ENCODE measurements around the gene NKAIN2. TPM values are rescaled to one million over a fixed set of nuclear protein-coding genes. Genes with fewer than 3 reads are reported as not detected.
"Not testable (repeated sequence)": the region's sequence is repeated elsewhere in the genome, so short reads cannot be mapped to it uniquely, and the experiment has no call there.

The NKAIN2 gene
- total RNA-seq, 2 experiments from 2014 or later, result not detected

DNA sequence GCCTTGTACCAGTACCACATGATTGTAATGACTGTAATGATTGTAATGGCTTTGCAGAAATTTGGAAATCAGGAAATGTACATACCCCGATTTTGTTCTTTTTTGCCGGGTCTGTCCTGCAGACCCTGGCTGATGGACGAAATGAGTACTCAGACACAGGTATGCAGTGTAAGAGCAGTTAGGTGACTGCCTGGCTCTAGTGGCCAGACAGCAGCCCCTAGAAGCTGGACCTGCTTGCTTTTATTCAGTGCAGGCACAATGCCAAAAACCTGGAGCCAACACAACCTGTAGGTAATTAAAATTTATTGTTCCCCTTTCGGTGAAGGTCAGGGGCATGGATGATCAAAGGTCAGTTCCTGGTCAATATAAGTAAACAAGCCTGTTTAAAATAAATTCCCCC, 346.0 kb downstream of the NKAIN2 start:
- Mint-ChIP-seq H3K4me1 (no peaks in the 10 kb centered on the region), H3K9me3 (no peaks in the 10 kb centered on the region), H3K27ac (no peak overlapping the region), H3K27me3 (no peaks in the 10 kb centered on the region), H3K36me3 (no peaks in the 10 kb centered on the region), H3K4me3 (no peak overlapping the region)
- DNase-seq, result no peak

- H3K36me3 Mint-ChIP-seq, result no peaks in the 10 kb centered on the region
- no peak for DNase-seq
- H3K4me1 Mint-ChIP-seq, result no peaks in the 10 kb centered on the region
- H3K27ac Mint-ChIP-seq, result no peak overlapping the region
- H3K4me3 Mint-ChIP-seq, result no peak overlapping the region
- H3K27me3 Mint-ChIP-seq, result no peaks in the 10 kb centered on the region
- no peaks in the 10 kb centered on the region for H3K9me3 Mint-ChIP-seq
These were observed 354.4 kb downstream of the NKAIN2 start for GRCh38 chr6:124158024-124158423.

DNA sequence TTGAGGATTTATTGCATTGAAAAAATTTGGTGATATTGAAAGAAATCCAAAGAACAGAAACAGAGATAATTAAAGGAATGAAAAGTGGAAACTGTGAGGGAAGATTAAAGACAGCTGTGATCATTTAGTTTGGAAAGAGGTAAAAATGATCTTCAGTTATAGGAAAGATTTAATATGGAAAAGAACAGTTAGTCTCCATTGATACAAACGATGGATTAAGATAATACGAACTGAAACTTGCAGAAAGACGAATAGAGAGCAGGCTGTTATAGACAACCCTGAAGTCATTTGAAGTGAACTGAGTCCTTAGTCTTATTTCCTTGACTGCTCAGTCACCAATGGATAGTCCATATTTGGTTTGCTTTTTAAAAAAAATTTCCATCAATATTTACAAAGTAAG, 360.0 kb downstream of the NKAIN2 start:
- Mint-ChIP-seq H3K4me1 (no peaks in the 10 kb centered on the region), H3K36me3 (no peaks in the 10 kb centered on the region), H3K9me3 (no peaks in the 10 kb centered on the region), H3K4me3 (no peak overlapping the region), H3K27ac (no peak overlapping the region), H3K27me3 (no peaks in the 10 kb centered on the region)
- no peak for DNase-seq

DNA sequence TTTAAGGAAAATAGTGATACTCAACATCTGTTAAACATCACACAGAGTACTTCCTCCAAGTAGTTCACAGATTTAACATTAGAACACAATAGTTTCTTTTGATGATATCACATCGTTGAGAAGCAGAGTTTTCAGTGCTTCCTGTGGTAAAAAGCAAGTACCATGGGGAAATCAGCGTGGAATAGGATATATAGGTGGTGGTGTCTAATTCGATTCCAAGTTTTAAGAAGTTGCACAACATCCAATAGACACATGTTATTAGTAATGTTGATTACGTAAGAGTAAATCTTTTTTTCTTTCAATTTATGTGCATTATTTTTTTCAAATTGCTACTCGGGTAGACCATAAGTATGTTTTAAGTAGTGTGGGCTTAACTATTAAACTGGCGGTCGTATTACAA, 360.7 kb downstream of the NKAIN2 start:
- Mint-ChIP-seq H3K36me3 (no peaks in the 10 kb centered on the region), H3K9me3 (no peaks in the 10 kb centered on the region), H3K4me3 (no peak overlapping the region), H3K4me1 (no peaks in the 10 kb centered on the region), H3K27ac (no peak overlapping the region), H3K27me3 (no peaks in the 10 kb centered on the region)
- no peak for DNase-seq

DNA sequence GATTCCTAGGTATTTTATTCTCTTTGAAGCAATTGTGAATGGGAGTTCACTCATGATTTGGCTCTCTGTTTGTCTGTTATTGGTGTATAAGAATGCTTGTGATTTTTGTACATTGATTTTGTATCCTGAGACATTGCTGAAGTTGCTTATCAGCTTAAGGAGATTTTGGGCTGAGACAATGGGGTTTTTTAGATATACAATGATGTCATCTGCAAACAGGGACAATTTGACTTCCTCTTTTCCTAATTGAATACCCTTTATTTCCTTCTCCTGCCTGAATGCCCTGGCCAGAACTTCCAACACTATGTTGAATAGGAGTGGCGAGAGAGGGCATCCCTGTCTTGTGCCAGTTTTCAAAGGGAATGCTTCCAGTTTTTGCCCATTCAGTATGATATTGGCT, 363.6 kb downstream of the NKAIN2 start:
- H3K36me3 Mint-ChIP-seq, DNase-seq, H3K27me3 Mint-ChIP-seq, H3K9me3 Mint-ChIP-seq, H3K4me3 Mint-ChIP-seq, H3K27ac Mint-ChIP-seq, H3K4me1 Mint-ChIP-seq: not testable (repeated sequence)

DNA sequence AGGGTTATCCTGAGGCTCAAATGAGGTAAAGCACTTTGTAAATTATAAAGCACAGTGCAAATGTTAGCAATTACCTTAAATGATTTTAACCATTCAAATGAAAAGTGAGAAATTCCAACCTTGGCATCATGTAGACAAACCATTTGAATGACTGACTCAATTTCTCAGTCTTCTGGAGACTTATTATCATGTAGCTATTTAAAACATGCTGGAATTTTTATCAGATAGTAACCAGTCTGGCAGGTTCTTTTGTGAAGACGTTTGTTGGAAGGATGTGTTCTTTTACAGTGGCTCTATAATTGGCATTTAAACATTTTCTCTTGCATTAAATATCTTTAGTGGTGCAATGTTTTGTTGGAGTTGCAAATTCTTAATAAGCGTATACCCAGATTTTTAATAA, 386.6 kb downstream of the NKAIN2 start:
- Mint-ChIP-seq H3K9me3 (peaks cover 6% of the 10 kb centered on the region), H3K4me3 (no peak overlapping the region), H3K27me3 (no peaks in the 10 kb centered on the region), H3K36me3 (no peaks in the 10 kb centered on the region), H3K27ac (no peak overlapping the region), H3K4me1 (no peaks in the 10 kb centered on the region)
- DNase-seq, result no peak

DNA sequence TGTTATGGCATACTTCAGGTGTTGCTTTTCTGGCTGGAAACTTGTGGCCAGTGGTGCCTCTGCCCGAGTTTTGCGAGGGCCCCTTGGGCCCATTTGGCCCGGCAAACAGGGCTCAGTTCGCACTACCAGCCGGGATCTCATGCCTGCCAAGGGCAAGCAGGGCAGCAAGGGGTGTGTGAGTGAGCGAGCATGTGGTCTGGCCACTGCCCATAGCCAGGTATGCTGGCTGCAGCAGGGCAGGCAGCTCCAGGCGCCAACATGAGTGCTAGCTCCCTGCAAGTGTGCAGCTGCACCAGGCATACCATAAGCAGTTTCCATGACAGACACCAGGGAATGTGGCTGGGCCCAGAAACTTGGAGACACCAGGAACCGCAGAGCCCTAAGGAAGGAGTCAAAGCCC, 389.5 kb downstream of the NKAIN2 start:
- Mint-ChIP-seq H3K4me3 (no peak overlapping the region), H3K4me1 (no peaks in the 10 kb centered on the region)
- DNase-seq, result no peak

GRCh38 chr6:124197148-124197547, 393.5 kb downstream of the NKAIN2 start:
- Mint-ChIP-seq H3K27ac (no peak overlapping the region), H3K36me3 (no peaks in the 10 kb centered on the region), H3K4me1 (no peaks in the 10 kb centered on the region), H3K9me3 (peaks cover 2% of the 10 kb centered on the region), H3K27me3 (no peaks in the 10 kb centered on the region), H3K4me3 (no peak overlapping the region)
- DNase-seq, result no peak

More for the DNA sequence above, 389.5 kb downstream of the NKAIN2 start:
- no peak overlapping the region for H3K27ac Mint-ChIP-seq
- peaks cover 2% of the 10 kb centered on the region for H3K9me3 Mint-ChIP-seq
- no peaks in the 10 kb centered on the region for H3K27me3 Mint-ChIP-seq
- H3K36me3 Mint-ChIP-seq, result no peaks in the 10 kb centered on the region

GRCh38 chr6:124199286-124199685, 395.6 kb downstream of the NKAIN2 start:
- Mint-ChIP-seq H3K9me3 (no peaks in the 10 kb centered on the region), H3K36me3 (no peaks in the 10 kb centered on the region), H3K4me3 (no peak overlapping the region), H3K4me1 (no peaks in the 10 kb centered on the region), H3K27me3 (no peaks in the 10 kb centered on the region), H3K27ac (no peak overlapping the region)
- DNase-seq, result no peak

DNA sequence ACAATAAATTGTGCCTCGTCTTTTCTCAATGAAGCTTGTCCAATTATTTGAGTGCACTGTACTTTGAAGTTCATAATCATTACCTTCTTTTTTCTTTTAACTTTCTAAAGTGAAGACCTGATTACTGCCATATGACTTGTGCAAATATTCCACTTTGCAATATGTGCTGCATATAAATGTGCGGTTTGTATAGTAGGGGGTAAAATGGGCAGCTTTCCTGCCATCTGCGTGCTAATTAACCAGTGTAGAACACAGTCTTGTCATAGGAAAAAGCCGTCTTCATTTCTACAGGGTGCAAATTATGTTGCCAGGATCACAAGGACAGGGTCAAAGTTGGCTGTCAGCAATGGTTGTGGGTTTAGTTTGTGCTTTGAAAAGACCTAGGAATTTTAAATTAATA, 397.0 kb downstream of the NKAIN2 start:
- no peak for DNase-seq
- no peaks in the 10 kb centered on the region for H3K27me3 Mint-ChIP-seq
- H3K27ac Mint-ChIP-seq, result no peak overlapping the region
- no peaks in the 10 kb centered on the region for H3K4me1 Mint-ChIP-seq
- H3K9me3 Mint-ChIP-seq, result no peaks in the 10 kb centered on the region
- no peaks in the 10 kb centered on the region for H3K36me3 Mint-ChIP-seq
- no peak overlapping the region for H3K4me3 Mint-ChIP-seq

DNA sequence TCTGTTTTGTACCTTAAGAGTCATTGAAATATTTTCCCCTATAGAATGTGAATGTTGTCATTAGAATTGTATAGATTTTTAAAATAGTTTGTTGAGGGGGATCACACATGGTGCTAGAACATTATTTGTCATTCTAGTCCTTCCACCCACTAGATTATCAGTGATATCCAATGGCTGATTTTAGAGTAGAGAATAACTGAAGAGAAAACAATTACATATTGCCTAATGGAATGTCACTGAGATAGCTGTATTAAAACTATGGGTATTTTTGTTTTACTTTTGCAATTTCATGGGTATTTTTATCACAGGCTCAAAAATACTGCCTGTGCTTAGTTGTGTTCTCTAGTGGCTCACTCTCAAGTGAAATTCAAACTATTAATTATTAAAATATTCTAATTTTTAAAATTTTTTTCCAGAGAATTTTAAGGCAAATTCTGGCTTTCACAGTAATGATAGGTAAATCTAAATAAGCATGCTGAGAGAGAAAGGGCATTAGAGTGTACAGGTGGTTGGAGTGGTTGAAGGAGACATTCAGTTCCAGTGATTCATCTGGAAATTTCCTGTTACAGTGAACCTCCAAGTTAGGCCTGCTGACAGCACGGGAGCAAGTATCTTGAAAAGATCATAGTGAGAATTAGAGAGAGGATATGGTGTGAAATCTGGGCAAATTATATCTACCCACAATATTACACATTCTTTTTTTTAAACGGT, 399.6 kb downstream of the NKAIN2 start:
- no peak for DNase-seq
- Mint-ChIP-seq H3K9me3 (no peaks in the 10 kb centered on the region), H3K27me3 (no peaks in the 10 kb centered on the region), H3K27ac (no peak overlapping the region), H3K4me3 (no peak overlapping the region), H3K36me3 (no peaks in the 10 kb centered on the region), H3K4me1 (no peaks in the 10 kb centered on the region)

DNA sequence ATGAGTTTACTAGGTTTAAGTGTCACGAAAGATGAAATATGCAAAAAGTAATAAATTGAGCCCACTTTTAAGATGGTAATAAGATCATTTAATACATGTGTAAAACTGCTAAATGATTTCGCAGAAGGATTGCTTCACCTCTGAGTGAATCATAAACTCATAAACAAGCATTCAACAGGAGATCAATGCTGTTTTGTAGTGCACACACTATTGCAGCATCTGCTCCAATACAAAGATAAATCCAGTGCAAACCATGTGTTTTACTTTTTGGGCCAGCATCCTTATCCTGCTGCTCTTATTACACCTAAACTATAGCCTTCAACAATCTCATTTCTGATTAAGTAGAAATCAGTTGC, 400.1 kb downstream of the NKAIN2 start:
- H3K4me3 Mint-ChIP-seq, result no peak overlapping the region
- no peak for DNase-seq
- no peaks in the 10 kb centered on the region for H3K27me3 Mint-ChIP-seq
- no peaks in the 10 kb centered on the region for H3K36me3 Mint-ChIP-seq
- H3K4me1 Mint-ChIP-seq, result no peaks in the 10 kb centered on the region
- H3K9me3 Mint-ChIP-seq, result no peaks in the 10 kb centered on the region
- no peak overlapping the region for H3K27ac Mint-ChIP-seq

GRCh38 chr6:124205921-124206320, 402.3 kb downstream of the NKAIN2 start:
- no peaks in the 10 kb centered on the region for H3K9me3 Mint-ChIP-seq
- no peaks in the 10 kb centered on the region for H3K36me3 Mint-ChIP-seq
- DNase-seq, result no peak
- no peak overlapping the region for H3K27ac Mint-ChIP-seq
- no peak overlapping the region for H3K4me3 Mint-ChIP-seq
- H3K4me1 Mint-ChIP-seq, result no peaks in the 10 kb centered on the region
- H3K27me3 Mint-ChIP-seq, result no peaks in the 10 kb centered on the region

DNA sequence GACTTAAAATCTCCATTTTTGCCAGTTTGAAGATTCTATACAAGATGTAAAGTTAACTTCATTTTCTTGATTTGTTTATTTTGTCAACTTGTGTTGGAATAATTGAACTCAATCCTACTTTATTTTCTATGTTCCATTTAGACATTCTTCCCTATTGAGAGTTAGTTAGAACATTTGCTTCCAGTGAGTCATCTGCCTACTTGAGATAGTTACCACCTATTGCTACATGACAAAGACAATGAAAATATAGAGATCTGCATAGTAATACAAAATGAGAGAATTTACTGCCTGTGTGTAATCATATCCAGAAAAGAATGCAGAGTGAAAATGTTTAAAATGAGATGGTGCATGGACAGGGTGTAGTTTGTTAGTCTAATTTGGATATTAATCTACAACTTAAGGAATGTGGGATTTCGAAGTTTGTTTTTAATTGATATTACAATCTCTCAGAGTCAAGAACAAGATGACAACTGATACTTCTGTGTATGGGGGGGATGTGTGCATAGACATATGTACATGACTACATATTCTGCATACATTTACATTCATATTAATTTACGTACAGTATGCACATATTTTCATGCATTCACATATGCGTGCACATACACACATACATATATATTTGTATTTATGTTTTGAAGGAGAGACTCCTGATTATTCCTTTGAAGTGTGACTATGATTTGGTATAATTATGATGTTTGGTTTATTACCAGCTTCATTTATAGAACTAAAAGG, 420.1 kb downstream of the NKAIN2 start:
- Mint-ChIP-seq H3K27ac (no peak overlapping the region), H3K36me3 (no peaks in the 10 kb centered on the region), H3K4me3 (no peak overlapping the region), H3K27me3 (no peaks in the 10 kb centered on the region), H3K4me1 (no peaks in the 10 kb centered on the region), H3K9me3 (peaks cover under 1% of the 10 kb centered on the region)
- DNase-seq, result no peak

DNA sequence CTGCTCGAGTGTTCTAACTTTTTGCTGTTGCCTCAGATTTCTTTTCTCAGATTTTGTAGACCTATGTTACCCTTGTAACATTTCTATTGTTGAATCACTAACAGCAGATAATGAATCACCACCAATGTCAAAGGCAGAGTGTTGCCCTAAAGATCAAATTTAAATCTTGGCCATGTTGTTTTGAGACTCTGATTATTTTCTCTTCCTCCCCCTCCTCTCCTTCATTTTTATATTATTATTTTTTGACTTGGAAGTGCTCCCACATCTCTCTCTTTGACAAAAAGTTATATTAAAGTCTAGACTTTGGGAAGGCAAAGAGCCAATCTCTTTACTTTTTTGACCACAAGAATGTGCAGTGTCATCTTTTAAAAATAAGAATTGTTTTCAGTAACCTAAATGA, 422.7 kb downstream of the NKAIN2 start:
- Mint-ChIP-seq H3K27me3 (no peaks in the 10 kb centered on the region), H3K4me1 (no peaks in the 10 kb centered on the region), H3K9me3 (peaks cover 9% of the 10 kb centered on the region), H3K27ac (no peak overlapping the region), H3K4me3 (no peak overlapping the region), H3K36me3 (no peaks in the 10 kb centered on the region)
- no peak for DNase-seq

GRCh38 chr6:124233221-124233620, 429.6 kb downstream of the NKAIN2 start:
- Mint-ChIP-seq H3K27me3 (no peaks in the 10 kb centered on the region), H3K27ac (no peak overlapping the region), H3K36me3 (no peaks in the 10 kb centered on the region), H3K4me1 (no peaks in the 10 kb centered on the region), H3K4me3 (no peak overlapping the region), H3K9me3 (peaks cover 11% of the 10 kb centered on the region)
- no peak for DNase-seq
